Fibroblast of skin of right quadriceps (primary cell): ENCODE data around the gene DST.
A peak's percentile ranks its signal among the peaks of the same experiment; 100 is the strongest.

Source experiments
- DNase-seq: peaks from one replicate; pipeline ENCODE4 v3.0.0-alpha.2; 2013

Gene DST

DNA sequence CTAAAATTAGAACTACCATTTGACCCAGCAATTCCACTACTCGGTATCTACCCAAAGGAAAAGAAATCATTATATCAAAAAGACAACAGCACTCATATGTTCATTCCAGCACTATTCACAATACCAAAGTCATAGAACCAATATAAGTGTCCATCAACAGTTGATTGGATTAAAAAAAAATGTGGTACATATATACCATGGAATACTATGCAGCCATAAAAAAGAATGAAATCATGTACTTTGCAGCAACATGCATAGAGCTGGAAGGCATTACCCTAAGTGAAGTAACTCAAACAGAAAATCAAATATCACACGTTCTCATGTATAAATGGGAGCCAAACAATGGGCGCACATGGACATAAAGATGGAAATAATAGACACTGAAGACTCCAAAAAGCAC lies 163.3 kb downstream of the DST start:
- no peak for DNase-seq

- no peak for DNase-seq
Measured at GRCh38 chr6:56478202-56478601, 164.5 kb downstream of the DST start.

DNA sequence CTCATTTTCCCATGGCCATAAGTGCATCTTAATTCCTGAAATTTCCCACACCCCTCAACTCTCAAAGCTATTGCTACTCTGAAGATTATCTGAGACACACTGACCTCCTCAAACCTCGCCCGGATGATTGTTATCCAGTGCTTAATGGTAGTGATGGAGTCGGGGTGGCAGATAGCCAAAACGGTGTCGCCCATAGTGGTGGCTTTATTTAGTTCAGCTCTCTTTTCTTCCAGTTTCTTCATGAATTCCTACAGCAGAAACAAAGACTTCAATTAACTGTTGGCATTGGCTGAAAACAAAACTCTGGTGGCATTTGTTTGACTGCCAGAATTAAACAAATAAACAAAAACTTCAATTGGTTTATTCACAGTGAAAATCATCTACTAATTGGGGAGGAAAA lies 165.4 kb downstream of the DST start:
- DNase-seq: no peak

GRCh38 chr6:56475736-56476457 lies 166.8 kb downstream of the DST start:
- DNase-seq: no peak

- DNase-seq: no peak
Measured at GRCh38 chr6:56474532-56474931, 168.2 kb downstream of the DST start.

DNA sequence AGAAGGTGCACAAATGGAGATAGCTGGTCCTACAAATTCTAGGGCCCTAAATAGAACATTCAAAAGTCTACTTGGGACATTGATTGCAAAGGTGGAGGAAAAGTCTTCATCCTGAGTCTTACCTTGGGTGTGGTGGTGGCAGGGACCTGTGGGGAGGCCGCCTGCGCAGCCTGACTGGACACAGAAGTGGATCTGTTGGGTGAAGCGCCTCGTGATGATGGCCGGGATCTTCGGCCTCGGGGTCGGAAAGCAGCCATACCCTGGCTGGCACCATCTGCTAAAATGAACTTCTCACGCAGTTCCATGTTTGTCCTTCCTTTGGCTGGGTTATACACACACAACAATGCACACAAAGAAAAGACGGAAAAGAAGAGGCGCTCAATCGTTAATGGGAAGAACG lies 179.2 kb downstream of the DST start:
- no peak for DNase-seq

GRCh38 chr6:56459030-56459805 lies 183.5 kb downstream of the DST start:
- no peak for DNase-seq

DNA sequence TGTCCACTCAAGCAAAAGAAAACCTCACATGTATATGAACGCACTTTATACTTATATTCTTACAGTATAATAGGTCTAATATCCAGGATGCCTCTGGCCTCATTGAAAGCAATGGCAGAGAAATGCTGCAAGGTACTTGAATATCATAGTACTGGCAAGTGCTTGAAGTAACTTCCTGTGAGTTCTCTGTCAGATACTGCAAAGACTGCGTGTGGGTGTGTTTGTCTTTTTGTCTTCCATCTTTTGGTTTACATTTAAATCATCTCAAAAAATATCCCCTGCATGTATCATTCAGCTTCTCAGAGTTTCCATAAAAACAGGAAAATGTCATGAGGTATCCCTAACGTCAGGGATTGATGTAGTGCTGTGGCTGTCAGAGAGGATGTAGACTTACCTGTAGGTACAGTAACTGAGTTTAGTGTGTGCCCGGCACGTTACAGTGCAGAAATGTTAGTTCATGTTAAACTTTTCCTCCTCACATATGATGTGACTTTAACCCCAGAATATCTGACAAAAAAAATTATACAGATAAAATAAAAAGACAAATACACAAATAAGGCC lies 184.3 kb downstream of the DST start:
- DNase-seq: no peak

GRCh38 chr6:56456785-56457184 lies 185.9 kb downstream of the DST start:
- no peak for DNase-seq

- DNase-seq: peak; percentile 45
Measured at GRCh38 chr6:56450882-56451739, 191.6 kb downstream of the DST start.

DNA sequence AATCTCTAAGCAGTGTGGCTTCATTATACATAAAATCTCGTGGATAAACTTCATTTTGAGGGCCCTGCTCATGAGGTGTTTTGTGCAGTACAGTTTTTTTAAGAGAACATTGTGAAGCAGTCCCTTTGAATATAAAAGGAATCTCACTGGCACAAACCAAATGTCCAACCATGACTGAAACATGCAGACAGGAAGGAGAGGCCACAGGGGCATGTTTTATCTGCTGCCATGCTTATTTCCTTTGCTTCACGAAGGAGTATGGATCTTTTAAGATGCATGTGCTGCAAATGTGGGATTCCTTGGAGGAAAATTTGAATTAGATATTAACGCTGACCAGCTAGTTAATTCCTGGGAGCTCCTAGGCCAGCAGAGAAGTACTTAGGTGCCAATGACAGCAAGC lies 192.3 kb downstream of the DST start:
- no peak for DNase-seq

DNA sequence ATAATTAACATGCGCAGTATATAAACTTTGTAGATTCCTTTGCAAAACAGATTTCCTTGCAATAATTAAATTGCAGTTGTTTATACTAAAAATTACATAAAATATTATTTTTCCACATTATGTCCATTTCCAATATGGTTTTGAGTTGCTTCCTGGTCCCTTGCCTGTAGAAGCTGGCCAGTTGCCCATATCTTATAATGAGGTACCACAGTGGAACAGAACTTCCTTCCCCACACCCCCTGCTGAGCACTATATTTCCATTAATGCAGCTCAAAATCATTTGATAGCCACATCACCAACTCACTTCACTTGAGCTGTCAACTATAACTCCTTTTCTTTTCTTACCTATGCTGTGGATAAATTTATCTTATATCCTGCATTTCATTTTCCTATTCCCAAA lies 194.6 kb downstream of the DST start:
- DNase-seq: no peak

- no peak for DNase-seq
Measured at GRCh38 chr6:56445818-56446217, 196.9 kb downstream of the DST start.

- no peak for DNase-seq
Measured at GRCh38 chr6:56444855-56445254, 197.8 kb downstream of the DST start.

GRCh38 chr6:56440551-56440981 lies 202.1 kb downstream of the DST start:
- DNase-seq: no peak

DNA sequence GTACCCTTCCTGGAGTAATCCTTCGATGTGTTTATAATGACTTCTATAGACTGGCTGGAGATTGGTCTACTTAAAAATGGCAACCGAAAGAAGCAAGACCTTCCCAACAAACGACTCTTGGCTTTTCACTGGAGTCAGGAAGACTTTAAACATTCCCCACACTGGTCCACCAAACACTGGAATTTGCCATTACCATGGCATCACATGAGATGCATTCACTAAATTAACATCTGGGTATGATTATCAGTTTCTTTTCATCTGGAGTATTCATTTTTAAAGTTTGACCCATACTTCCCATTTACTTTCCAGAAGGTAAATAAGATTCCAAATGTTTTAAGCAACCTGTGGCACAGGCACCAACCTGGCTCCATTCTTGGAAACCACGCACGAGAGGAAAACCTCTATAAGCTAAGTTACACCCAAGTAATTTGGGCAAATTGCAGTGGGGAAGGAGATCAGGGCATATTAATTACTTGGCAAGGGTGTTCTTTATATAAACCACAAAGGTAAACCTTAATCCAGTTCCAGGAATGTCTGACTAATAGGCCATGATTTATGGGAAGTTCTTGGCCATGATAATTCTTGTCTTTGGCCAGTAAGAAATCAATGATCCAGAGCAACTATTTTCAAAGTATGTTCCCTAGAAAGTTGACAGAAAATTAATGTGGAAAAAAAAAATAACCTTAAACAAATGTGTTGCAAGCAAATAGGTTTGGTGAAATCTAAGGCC lies 205.4 kb downstream of the DST start:
- DNase-seq: peak; percentile 11

- no peak for DNase-seq
Measured at GRCh38 chr6:56435754-56436153, 206.9 kb downstream of the DST start.

DNA sequence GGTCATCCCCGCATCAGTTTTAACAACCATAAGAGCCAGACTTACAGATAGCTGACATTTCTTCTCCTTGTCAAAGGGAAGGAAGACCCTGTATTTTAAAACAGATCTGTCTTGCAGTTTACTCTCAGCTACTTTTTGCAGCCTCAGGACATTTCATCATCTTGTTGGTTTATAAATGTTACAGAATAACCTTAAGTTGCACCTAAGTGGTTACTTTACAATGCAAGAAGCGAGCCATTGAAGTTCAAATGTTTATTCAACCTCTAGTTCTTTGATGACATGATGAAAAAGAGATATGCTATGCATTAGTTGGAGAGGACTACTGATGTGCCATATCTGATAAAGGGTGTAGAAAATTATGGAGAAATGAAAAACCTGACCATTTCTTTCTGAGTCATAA lies 207.4 kb downstream of the DST start:
- no peak for DNase-seq

GRCh38 chr6:56434606-56435005 lies 208.1 kb downstream of the DST start:
- DNase-seq: no peak

DNA sequence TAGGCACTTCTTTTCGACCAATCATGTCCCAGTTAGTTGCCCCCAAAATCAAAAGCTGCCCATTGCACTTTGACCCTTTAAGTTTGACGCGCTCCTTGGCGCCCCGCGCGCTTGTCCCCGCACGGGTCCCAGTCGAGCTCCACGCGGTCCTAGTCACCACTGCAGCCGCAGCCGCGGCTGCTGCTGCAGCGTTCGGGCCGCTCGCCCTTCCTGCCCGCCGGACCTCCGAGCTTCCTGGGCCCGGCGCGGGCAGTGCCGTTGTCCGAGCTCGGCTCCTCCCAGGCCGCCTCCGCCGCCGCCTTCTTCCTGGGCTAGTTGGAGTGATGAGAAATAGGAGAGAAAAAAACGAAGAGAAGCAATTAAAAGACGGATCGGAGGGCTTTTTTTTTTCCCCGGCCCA lies 209.6 kb downstream of the DST start:
- no peak for DNase-seq

GRCh38 chr6:56432194-56432593 lies 210.5 kb downstream of the DST start:
- DNase-seq: no peak
